GM19324 (cell line): ENCODE data around the gene MC1R.
"Not testable (repeated sequence)": the region's sequence is repeated elsewhere in the genome, so short reads cannot be mapped to it uniquely, and the experiment has no call there.

Source experiments
- ATAC-seq: cut with Tn5 transposase; IDR thresholded peaks from one replicate; pipeline ENCODE4 v1.9.1; 2021; ENCODE audit warnings: mild to moderate bottlenecking, moderate library complexity; ENCODE audit not compliant: unreplicated experiment, low FRiP score

The MC1R gene

GRCh38 chr16:89957216-89957785 lies 38.6 kb downstream of the MC1R start:
- no peak for ATAC-seq

- ATAC-seq = no peak
Measured at GRCh38 chr16:89958068-89958467, 39.4 kb downstream of the MC1R start.

GRCh38 chr16:89958596-89958995 lies 39.9 kb downstream of the MC1R start:
- ATAC-seq = no peak

GRCh38 chr16:89960966-89961365 lies 42.3 kb downstream of the MC1R start:
- no peak for ATAC-seq

- no peak for ATAC-seq
Measured at GRCh38 chr16:89961920-89962319, 43.3 kb downstream of the MC1R start.

- ATAC-seq = no peak
Measured at GRCh38 chr16:89962754-89963498, 44.3 kb downstream of the MC1R start.

GRCh38 chr16:89964201-89964600 lies 45.5 kb downstream of the MC1R start:
- ATAC-seq = no peak

- ATAC-seq = no peak
Measured at GRCh38 chr16:89965447-89966225, 47.0 kb downstream of the MC1R start.

GRCh38 chr16:89966756-89967155 lies 48.1 kb downstream of the MC1R start:
- ATAC-seq = no peak

GRCh38 chr16:89967436-89967835 lies 48.8 kb downstream of the MC1R start:
- ATAC-seq = not testable (repeated sequence)

- ATAC-seq = not testable (repeated sequence)
Measured at GRCh38 chr16:89968074-89968473, 49.4 kb downstream of the MC1R start.

- no peak for ATAC-seq
Measured at GRCh38 chr16:89969741-89970410, 51.2 kb downstream of the MC1R start.
